HAP-1 (cell line): Measurements from ENCODE around the gene LPXN.

ENCODE experiments used
- DNase-seq, 2 experiments: peaks; one replicate each; pipeline ENCODE4 v3.0.0-alpha.2; 2016 to 2020; ENCODE audit warnings: low spot score in 2 of 2
- H3K27me3 ChIP-seq: fragments of 250-450 bp; sonication (Bioruptor Pico); 2 replicates; pipeline ENCODE4 v1.5.1; 2020; ENCODE audit warnings: low read depth, mild to moderate bottlenecking, moderate library complexity
- H3K36me3 ChIP-seq: fragments of 250-450 bp; sonication (Bioruptor Pico); replicated peaks from 2 replicates; pipeline ENCODE4 v1.5.1; 2020; ENCODE audit warnings: mild to moderate bottlenecking
- H3K4me1 ChIP-seq: fragments of 250-450 bp; sonication (Bioruptor Pico); 2 replicates; pipeline ENCODE4 v1.5.1; 2020; ENCODE audit warnings: mild to moderate bottlenecking
- H3K4me3 ChIP-seq: fragments of 250-450 bp; sonication (Bioruptor Pico); 2 replicates; pipeline ENCODE4 v1.5.1; 2020; ENCODE audit warnings: mild to moderate bottlenecking, moderate library complexity
- H3K9me3 ChIP-seq: fragments of 250-450 bp; sonication (Bioruptor Pico); 2 replicates; pipeline ENCODE4 v1.5.1; 2020; ENCODE audit warnings: mild to moderate bottlenecking, moderate library complexity
- in situ Hi-C: fragments of 300-500 bp; cut with MboI; formaldehyde crosslinking; loops from 3 replicates; pipeline ENCODE4 v1.14.3; 2020; ENCODE audit warnings: low sequenced_read_pairs, inconsistent platforms, mixed read lengths

The LPXN gene

DNA sequence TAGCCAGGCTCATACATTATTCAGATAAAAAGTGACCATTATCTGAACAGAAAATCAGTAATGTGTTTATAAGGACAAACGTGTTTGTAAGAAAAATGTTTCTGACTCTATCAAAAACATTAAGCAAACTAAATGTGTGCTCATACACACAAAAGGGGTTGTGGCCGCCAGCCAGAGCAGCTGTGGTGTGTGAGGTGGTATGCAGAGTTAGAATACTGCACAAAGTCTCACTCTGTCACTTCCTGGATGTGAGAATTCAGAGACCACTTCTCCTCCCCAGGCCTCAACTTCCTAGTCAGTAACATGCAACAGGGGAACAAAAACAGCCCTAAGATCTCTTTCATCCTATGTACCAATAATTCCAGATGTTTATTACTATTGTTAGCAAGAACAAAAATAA is 77.2 kb downstream of the LPXN start:
- DNase-seq = no peak
- in situ Hi-C loops = no loop called here

DNA sequence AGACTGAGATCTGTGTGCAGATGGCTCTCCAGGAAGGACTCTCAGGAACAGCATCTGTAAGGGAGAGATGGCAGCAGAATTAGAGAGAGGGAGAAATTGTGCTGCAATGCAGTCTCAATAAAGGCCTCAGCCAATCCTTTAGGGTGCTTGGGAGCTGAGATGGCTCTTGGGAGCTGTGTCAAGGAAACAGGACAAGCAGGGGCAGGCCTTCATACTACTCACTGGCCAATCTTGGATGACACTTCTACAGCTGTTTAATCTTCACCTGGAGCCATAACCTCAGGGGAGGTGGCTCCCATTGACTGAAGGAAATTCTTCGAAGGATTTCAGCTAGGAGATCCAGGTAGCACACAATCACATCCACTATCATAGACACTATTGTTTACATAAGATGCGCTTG is 77.7 kb downstream of the LPXN start:
- in situ Hi-C loops = no loop called here
- no peak overlapping the region for H3K4me3 ChIP-seq

More for the DNA sequence above, 77.2 kb downstream of the LPXN start:
- Histone ChIP-seq H3K36me3 (no peaks in the 10 kb centered on the region), H3K4me3 (no peak overlapping the region), H3K4me1 (no peaks in the 10 kb centered on the region), H3K9me3 (no peaks in the 10 kb centered on the region), H3K27me3 (no peaks in the 10 kb centered on the region)

DNA sequence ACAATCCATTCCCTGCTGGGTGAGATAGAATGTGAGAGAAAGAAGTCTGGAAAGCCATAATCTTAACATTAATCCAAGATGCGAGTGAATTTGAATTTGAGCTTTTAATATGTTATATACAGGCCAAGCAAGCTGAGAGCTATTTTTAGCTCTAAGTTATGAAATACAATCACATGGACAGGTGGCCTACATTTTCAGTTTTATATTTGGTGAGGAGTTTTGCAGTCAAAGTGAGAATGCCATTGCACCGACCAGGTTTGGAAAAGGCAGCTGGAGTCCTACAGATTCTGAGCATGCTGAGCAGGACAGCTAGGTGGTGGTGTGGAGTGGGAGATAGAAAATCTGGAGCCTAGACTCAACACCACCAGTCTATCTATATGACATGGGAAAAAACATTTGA is 79.8 kb downstream of the LPXN start:
- H3K4me1 ChIP-seq = no peaks in the 10 kb centered on the region
- in situ Hi-C loops = no loop called here
- H3K4me3 ChIP-seq = no peak overlapping the region
- no peak for DNase-seq
- H3K36me3 ChIP-seq = no peaks in the 10 kb centered on the region
- H3K27me3 ChIP-seq = no peaks in the 10 kb centered on the region
- H3K9me3 ChIP-seq = no peaks in the 10 kb centered on the region

More for the DNA sequence above, 77.7 kb downstream of the LPXN start:
- no peaks in the 10 kb centered on the region for H3K9me3 ChIP-seq
- H3K4me1 ChIP-seq = no peaks in the 10 kb centered on the region
- no peaks in the 10 kb centered on the region for H3K36me3 ChIP-seq
- H3K27me3 ChIP-seq = no peaks in the 10 kb centered on the region
- no peak for DNase-seq

DNA sequence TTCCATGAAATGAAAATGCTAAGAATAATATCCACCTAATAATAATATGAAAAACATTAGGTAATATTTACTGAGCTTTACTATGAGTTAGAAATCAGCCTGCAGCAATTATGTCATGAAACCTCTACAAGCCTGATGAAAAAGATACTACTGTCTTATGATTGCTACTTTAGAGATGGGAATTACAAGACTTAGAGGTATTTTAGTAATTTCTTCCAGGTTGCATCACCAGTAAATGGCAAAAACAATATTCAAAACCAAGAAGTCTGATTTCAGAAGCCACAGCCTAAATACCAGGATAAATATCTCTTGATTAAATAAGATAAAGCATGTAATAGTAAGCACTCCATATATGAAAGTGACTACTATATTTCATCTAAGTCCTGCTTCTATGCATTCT is 81.6 kb downstream of the LPXN start:
- no peaks in the 10 kb centered on the region for H3K27me3 ChIP-seq
- H3K9me3 ChIP-seq = no peaks in the 10 kb centered on the region
- H3K36me3 ChIP-seq = no peaks in the 10 kb centered on the region
- in situ Hi-C loops = no loop called here
- H3K4me3 ChIP-seq = no peak overlapping the region
- no peaks in the 10 kb centered on the region for H3K4me1 ChIP-seq
- no peak for DNase-seq

DNA sequence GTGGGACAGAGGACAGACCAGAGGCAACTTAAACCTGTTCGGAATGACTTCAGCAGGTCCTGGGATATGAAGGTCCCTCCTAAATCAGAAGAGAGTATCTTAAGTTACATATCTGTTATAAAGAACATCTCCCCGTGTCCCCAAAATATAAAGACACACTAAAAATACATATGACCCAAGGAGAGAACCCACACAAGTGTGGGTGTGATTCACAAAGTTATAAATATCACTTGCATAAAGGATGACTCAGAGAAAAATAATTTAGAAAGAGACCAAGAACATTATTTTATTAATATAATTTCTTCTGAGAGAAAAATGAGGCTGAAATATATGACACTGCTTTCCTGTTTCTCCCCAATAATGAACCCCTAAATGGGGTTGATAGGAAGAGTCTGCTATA is 82.0 kb downstream of the LPXN start:
- DNase-seq = no peak
- H3K9me3 ChIP-seq = no peaks in the 10 kb centered on the region
- no peaks in the 10 kb centered on the region for H3K36me3 ChIP-seq
- in situ Hi-C loops = no loop called here
- no peak overlapping the region for H3K4me3 ChIP-seq
- H3K27me3 ChIP-seq = no peaks in the 10 kb centered on the region
- H3K4me1 ChIP-seq = no peaks in the 10 kb centered on the region

DNA sequence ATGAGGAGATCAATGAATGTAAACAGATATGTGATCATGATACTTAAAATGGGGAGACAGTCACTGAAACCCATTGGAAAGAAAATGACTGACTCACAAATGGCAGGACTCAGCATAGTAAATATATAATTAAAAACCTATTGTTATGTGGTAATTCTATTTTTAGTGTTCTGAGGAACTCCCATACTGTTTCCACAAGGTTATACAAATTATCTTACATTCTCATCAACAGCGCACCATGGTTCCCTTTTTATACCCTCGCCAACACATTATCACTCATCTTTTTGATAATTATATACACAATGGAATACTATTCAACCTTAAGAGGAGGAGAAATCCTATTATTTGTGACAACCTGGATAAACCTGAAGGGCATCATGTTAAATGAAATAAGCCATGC is 84.8 kb downstream of the LPXN start:
- in situ Hi-C loops = no loop called here
- no peaks in the 10 kb centered on the region for H3K9me3 ChIP-seq
- H3K4me1 ChIP-seq = peaks cover 12% of the 10 kb centered on the region
- no peak overlapping the region for H3K4me3 ChIP-seq
- no peaks in the 10 kb centered on the region for H3K27me3 ChIP-seq
- DNase-seq = no peak
- H3K36me3 ChIP-seq = no peaks in the 10 kb centered on the region

DNA sequence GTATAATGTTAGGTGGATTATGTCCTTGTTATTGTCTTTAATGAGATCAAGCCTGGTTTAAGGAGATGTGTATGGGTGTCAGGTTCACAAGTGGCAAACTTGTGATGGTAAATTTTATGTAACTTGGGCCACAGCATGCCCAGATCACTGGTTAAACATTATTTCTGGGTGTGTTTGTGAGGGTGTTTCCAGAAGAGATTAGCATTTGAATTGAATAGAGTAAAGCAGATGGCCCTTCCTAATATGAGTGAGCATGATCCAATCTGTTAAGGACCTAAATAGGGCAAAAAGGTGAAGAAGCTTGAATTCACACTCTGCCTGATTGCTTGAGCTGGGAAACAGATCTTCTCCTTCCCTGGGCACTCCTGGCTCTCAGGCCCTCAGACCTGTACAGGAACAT is 88.5 kb downstream of the LPXN start:
- H3K4me1 ChIP-seq = peaks cover 12% of the 10 kb centered on the region

DNA sequence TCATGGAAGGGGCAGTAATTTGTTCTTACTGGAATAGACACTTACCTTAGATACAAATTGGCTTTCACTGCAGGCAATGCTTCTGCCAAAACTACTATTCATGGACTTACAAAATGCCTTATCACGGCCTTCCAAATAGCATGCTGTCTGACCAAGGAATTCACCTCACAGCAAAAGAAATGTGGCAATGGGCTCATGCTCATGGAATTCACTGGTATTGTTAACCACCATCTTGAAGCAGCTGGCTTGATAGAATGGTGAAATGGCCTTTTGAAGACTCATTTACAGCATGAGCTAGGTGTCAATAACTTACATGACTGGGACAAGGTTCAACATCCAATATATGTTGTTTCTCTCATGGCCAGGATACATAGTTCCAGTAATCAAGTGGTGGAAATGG is 89.7 kb downstream of the LPXN start:
- Histone ChIP-seq H3K4me3 (no peak overlapping the region), H3K27me3 (no peaks in the 10 kb centered on the region), H3K36me3 (no peaks in the 10 kb centered on the region), H3K9me3 (no peaks in the 10 kb centered on the region), H3K4me1 (peaks cover 12% of the 10 kb centered on the region)
- no peak for DNase-seq
- in situ Hi-C loops = no loop called here

More for the DNA sequence above, 88.5 kb downstream of the LPXN start:
- no peak for DNase-seq
- H3K36me3 ChIP-seq = no peaks in the 10 kb centered on the region
- no peaks in the 10 kb centered on the region for H3K9me3 ChIP-seq
- in situ Hi-C loops = no loop called here
- H3K27me3 ChIP-seq = no peaks in the 10 kb centered on the region
- H3K4me3 ChIP-seq = no peak overlapping the region
